ENCODE results near the gene PCYT2. TPM values are rescaled to one million over a fixed set of nuclear protein-coding genes. Genes with fewer than 3 reads are reported as not detected.
A peak's percentile ranks its signal among the peaks of the same experiment; 100 is the strongest.
"Not testable (repeated sequence)": the region's sequence is repeated elsewhere in the genome, so short reads cannot be mapped to it uniquely, and the experiment has no call there.

Gene PCYT2
- total RNA-seq, 1 donor from 2014 or later = 6.8 TPM

DNA sequence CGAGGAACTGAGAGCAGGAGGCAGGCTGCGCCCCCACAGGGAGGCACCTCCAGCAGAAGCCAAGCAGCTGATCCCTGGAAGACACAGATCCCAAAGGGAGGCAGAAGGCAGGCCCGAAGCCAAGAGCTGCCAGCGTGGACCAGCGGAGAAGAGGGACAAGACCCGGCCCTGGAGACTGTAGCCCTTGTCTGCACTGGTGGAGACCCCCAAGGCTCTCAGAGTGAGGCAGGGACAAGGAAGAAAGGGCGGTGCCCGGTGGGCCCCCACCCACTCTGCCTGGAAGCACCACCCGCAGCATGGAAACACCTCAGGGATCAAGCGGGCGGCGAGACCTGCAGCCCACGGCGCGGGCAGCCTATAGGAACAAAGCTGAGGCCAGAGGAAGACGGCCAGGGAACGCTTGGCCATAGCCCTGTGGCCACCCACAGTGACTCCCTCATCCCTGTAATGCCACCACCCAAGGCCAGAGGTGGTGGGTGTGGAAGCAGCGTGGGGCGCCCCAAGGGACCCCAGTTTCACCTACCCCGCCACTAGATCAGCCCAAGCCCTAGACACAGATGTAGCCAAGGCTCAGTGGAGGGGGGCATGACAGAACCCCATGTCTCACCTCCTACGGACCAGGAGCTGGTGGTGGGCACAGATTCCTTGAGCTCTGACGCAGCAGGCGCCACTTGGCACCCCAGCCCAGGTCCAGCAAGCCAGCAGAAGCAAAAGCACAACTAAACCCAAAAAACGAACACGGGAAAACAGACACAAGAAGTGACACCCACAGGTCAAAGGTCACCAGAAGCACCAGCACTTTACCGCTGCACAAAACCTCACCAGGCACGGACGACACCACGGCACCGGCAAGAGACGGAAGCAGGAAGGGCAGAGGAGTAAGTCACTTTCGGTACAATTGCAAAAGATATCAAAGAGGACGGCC lies 9.7 kb upstream of the PCYT2 start:
- Histone ChIP-seq H3K79me2 (ENCODE audit: low read depth) (peaks cover 73% of the 10 kb centered on the region), H3K27me3 (no peaks in the 10 kb centered on the region), H3K4me3 (no peak overlapping the region), H3K27ac (no peak overlapping the region), H3K9me3 (ENCODE audit: low read depth) (no peaks in the 10 kb centered on the region), H3F3A (ENCODE audit: low read depth) (peaks cover 50% of the 10 kb centered on the region), H3K9ac (no peak overlapping the region), H2AFZ (replicated peaks) (no peak overlapping the region), H4K20me1 (ENCODE audit: low read depth) (peaks cover 50% of the 10 kb centered on the region), H3K4me2 (no peak overlapping the region), H3K36me3 (no peaks in the 10 kb centered on the region), H3K4me1 (peaks cover 35% of the 10 kb centered on the region)
- peak overlapping the region; percentile 59 for H3K4me3 Mint-ChIP-seq
- H3K4me1 Mint-ChIP-seq = peaks cover 35% of the 10 kb centered on the region
- no peak for DNase-seq (ENCODE audit: low spot score)
- H3K27me3 Mint-ChIP-seq (ENCODE audit: insufficient read depth, low read depth) = peaks cover 2% of the 10 kb centered on the region
- H3K9me3 Mint-ChIP-seq = no peaks in the 10 kb centered on the region
- H3K36me3 Mint-ChIP-seq = peaks cover 5% of the 10 kb centered on the region
- no peak for TF ChIP-seq CTCF (IDR thresholded peaks at IDR 0.05)
- TF ChIP-seq EZH2phosphoT487 (IDR thresholded peaks at IDR 0.05) = no peak
- no peak for TF ChIP-seq EZH2 (IDR thresholded peaks at IDR 0.05)
- H3K27ac Mint-ChIP-seq = no peak overlapping the region

DNA sequence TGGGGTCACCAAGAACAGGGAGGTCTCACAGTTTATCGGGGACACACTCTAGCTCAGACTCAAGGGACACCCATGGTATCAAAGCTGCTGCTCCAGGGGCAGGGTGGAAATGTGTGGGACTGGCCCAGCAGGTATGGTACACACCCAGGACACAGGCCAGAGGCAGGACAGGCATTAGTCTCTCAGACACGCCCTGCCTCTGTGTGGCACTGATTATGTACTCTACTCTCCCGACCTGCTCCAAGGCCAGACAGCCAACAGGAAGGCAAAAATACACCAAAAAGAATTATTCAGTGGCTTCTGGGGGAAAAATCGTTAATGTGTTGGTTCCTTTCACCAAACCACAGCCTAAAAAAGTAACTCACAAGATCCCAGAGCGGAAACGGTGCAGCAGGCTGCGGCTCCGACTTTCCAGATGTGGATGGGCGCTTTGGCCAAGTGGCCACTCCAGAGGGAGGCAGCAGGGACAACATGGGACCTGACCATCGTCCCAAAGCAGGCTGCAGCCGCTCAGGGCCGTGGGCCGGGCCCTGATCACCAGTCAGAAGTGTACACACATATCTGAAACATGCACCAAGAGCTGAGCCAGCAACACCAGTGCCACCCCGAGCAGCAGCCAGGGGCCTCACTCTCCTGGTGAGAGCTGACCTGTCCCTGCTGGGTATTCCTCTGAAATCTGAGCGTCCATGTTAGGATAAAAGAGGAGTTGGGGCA lies 7.8 kb upstream of the PCYT2 start:
- Mint-ChIP-seq H3K27ac (no peak overlapping the region), H3K4me1 (peaks cover 24% of the 10 kb centered on the region), H3K36me3 (peaks cover 7% of the 10 kb centered on the region), H3K27me3 (ENCODE audit: insufficient read depth, low read depth) (peaks cover 2% of the 10 kb centered on the region), H3K4me3 (peak overlapping the region; percentile 89), H3K9me3 (no peaks in the 10 kb centered on the region)
- H3K9ac ChIP-seq = no peak overlapping the region
- no peaks in the 10 kb centered on the region for H3K27me3 ChIP-seq
- H2AFZ ChIP-seq (replicated peaks) = no peak overlapping the region
- H3K27ac ChIP-seq = no peak overlapping the region
- H3K4me2 ChIP-seq = no peak overlapping the region
- peaks cover 38% of the 10 kb centered on the region for H4K20me1 ChIP-seq (ENCODE audit: low read depth)
- H3K36me3 ChIP-seq = no peaks in the 10 kb centered on the region
- no peak for DNase-seq (ENCODE audit: low spot score)
- peaks cover 33% of the 10 kb centered on the region for H3F3A ChIP-seq (ENCODE audit: low read depth)
- TF ChIP-seq EZH2phosphoT487 (IDR thresholded peaks at IDR 0.05) = no peak
- TF ChIP-seq EZH2 (IDR thresholded peaks at IDR 0.05) = no peak
- no peak for TF ChIP-seq CTCF (IDR thresholded peaks at IDR 0.05)
- H3K4me1 ChIP-seq = peaks cover 22% of the 10 kb centered on the region
- no peak overlapping the region for H3K4me3 ChIP-seq
- H3K9me3 ChIP-seq (ENCODE audit: low read depth) = no peaks in the 10 kb centered on the region
- peaks cover 54% of the 10 kb centered on the region for H3K79me2 ChIP-seq (ENCODE audit: low read depth)

DNA sequence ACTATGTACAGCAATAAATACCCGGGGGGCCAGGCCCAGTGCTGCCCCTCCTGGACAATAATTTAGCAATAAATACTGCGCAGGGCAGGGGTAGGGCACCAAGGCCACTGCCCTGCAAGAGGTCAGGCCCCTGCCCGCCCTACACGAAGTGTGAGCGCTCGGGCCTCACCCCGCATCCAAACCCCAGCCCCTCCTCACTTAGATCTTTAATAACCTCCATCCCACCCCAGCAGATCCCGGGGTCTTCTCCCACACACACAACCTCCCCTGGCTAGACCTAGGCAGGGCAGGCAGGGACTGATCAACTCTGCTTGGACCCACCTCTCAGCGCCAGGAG lies 7.1 kb upstream of the PCYT2 start:
- Histone ChIP-seq H4K20me1 (ENCODE audit: low read depth) (peaks cover 31% of the 10 kb centered on the region), H3F3A (ENCODE audit: low read depth) (peaks cover 28% of the 10 kb centered on the region), H3K79me2 (ENCODE audit: low read depth) (peaks cover 48% of the 10 kb centered on the region), H3K4me2 (peak overlapping the region; percentile 90), H3K4me1 (peaks cover 15% of the 10 kb centered on the region), H3K4me3 (peak overlapping the region; percentile 96)
- peak; percentile 19 for TF ChIP-seq CTCF (IDR thresholded peaks at IDR 0.05)
- not testable (repeated sequence) for H3K36me3 Mint-ChIP-seq; H2AFZ ChIP-seq (replicated peaks); H3K36me3 ChIP-seq; H3K9me3 Mint-ChIP-seq; H3K27me3 Mint-ChIP-seq (ENCODE audit: insufficient read depth, low read depth); H3K9me3 ChIP-seq (ENCODE audit: low read depth); H3K27me3 ChIP-seq; H3K27ac ChIP-seq; H3K27ac Mint-ChIP-seq; DNase-seq (ENCODE audit: low spot score); H3K9ac ChIP-seq
- peaks cover 22% of the 10 kb centered on the region for H3K4me1 Mint-ChIP-seq
- peak overlapping the region; percentile 89 for H3K4me3 Mint-ChIP-seq

All from neural progenitor cell (in vitro differentiated cells).